HG03060 (cell line): Measurements from ENCODE around the gene CHMP4B.

Source experiments
- ATAC-seq: cut with Tn5 transposase; IDR thresholded peaks from one replicate; pipeline ENCODE4 v1.9.1; 2021; ENCODE audit warnings: low read depth, moderate number of reproducible peaks; ENCODE audit not compliant: unreplicated experiment

CHMP4B gene

DNA sequence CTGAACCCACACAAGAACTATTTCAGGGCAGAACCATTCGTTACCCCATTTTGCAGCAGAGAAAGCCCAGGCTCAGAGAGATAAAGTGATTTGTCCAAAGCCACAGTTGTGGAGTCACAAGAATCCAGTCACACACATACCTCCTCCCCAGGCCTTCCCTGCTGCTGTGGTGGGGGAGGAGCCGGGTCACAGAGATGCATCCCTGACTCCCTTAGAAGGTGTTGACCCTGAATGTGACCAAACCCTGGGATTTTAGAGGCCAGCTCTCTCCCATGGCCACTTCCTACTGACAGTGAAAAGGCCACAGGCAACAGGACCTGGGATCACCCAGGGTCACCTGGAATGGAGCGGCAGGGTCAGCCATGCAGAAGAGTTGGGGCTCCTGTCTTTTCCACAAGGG is 48.6 kb downstream of the CHMP4B start:
- no peak for ATAC-seq

DNA sequence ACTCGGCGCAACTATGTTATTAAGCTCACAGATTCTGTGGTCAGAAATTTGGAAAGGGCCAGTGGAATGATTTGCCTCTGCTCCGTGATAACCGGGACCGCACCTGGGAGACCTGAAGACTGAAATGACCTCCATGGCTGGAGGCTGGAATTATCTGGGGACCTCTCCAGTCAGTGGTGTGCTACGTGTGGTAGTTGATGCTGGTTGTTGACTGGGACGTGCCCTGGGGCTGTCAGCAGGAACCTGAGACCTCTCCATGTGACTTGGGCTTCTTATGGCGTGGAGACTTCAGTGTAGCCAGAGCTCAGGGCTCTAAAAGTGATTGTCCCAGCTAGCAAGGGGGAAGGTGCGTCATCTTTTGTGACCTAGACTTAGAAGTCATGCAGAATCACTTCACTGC is 50.3 kb downstream of the CHMP4B start:
- ATAC-seq = no peak

DNA sequence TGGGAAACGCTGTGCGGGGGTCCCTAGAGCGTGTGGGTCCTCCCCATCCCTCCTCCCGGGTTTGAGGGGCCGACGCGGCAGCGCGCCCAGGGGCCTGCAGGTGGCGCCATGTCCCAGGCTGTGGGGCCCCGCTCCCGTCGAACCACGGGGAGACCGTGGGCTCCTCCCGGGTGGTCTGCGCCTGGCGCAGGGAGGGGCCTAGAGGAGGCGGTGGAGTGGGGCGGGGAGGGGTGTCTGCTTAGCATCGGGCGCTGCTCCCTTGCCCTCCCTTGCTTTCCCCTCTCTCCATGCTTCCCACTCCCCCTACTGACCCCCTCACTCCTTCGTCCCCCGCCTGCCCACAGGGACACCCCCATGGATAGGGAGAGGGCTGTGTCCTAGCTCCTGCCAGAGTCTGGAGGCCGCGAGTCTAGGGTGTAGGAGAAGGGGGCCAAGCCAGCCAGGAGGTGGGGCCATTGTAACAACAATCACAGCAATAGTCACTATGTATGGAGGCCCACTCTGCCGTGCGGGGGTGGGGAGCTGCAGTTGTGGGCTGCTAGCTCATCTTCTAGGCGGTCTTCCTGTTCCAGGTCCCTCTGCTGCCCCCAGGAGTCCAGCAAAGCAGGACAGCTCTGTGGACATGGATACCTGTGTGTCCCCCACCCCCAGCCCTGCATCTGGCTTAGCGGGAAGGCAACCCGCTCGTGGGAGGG is 51.7 kb downstream of the CHMP4B start:
- ATAC-seq = no peak

DNA sequence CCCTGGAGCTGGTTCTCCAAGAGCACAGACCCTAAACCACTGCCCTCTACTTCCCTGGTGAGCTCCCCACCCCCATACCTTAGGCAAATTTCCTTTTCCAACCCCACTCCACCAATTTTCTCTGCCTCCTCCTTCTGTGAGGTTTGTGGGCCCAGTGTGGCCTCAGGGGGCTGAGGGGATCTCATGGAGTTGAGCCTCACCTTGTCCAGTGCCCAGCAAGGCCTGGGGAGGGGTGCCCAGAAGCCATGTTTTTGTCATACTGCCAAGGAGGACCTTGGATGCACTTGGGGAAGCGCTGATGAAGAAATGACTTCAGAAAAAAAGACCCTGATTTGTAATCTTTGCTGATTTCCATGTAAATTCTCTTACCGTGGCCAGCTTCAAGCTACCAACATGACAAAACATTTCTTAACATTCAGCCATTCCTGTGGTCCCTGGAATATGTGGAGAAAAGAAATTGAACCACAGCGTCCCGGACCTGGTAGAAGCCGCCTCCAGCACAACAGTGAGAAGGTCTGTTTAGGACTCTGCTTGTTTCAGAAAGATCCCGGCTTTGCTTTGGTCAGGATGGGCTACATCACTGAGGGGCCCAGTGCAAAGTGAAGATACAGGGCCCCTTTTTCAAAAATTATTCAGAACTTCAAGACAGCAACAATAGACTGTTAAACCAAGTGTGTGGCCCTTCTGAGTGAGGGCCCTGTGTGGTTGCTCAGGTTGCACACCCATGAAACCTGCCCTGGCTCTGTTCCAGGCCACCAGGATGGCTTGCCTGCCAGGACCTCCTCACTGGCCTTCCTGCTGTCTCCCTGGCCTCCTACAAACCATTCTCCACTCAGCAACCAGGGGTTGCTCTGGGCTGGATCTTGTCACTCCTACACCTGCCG is 52.5 kb downstream of the CHMP4B start:
- ATAC-seq = no peak

GRCh38 chr20:33864324-33864963 is 53.3 kb downstream of the CHMP4B start:
- ATAC-seq = no peak

GRCh38 chr20:33865761-33866370 is 54.7 kb downstream of the CHMP4B start:
- no peak for ATAC-seq

- ATAC-seq = no peak
Observed at GRCh38 chr20:33866398-33867100, 55.4 kb downstream of the CHMP4B start.

DNA sequence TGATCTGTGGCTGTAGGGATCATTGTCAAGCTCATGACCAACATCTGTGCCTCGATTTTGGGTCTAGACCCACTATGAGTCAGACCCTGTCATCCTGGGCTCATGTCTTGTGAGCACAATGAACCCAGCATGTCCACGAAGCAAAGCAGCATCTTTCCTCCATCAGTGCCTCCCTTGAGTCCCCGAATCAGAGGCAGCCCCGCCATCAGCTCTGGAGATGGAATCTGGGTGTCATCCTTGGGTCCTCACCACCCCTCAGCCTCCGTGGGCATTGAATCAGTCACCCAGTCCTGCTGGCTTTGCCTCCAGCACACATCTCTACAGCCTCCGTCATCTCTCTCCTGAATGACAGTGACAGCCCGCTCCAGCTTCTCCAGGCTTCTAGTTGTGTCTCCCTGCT is 56.9 kb downstream of the CHMP4B start:
- no peak for ATAC-seq

DNA sequence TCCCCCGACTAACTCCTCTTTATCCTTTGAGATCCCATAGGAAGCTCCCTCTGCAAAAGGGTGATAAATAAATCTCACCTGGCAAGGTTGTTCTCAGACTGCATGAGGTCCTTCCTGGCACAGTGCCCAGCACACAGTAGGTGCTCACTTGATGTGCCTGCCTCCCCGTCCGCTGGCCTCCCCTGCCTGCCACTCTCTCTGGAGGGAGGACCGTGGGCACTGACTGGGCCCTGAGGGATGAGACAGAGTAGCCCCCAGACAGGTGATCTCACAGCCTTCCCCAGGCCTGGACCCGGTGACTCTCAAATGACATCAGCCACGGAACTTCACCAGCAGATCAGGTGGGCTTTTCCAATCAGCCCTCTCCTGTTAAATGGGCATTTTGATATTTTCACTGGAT is 57.4 kb downstream of the CHMP4B start:
- ATAC-seq = no peak

DNA sequence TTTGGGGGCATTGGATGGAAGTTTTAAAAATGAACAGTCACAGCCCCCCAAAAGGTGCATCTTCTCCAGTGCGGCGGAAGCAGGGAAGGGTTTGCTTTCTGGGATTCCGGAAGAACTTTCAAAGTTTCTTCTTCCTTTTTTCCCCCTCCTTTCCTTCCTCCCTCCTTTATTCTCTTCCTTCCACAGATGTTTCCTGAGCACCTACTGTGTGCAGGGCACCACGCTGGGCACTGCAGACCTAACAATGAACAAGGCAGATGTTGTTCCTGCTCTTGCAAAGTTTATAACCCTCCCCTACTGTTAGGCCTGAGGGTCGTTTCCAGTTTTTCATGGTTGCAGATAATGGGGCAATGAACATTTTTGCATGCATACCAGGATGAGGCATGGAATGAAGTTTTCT is 58.1 kb downstream of the CHMP4B start:
- no peak for ATAC-seq

DNA sequence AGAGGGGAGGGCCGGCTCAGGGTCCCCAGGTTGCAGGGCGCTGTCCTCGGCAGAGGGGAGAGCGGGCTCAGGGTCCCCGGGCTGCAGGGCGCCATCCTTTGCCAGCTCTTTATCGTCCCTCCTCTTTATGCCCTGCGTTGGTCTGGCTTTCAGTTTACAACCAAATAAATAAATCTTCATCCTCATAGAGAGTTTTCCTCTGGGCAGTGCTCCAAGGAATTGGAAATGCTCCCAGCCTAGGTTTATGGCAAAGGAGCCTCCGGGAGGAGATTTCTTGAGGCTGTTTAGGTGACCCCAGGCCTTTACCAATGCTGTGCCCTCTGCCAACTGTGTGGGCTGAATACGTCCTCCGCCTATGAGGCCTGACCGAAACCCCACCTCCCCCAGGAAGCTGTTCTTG is 60.2 kb downstream of the CHMP4B start:
- no peak for ATAC-seq

- ATAC-seq = no peak
Observed at GRCh38 chr20:33874129-33874528, 63.0 kb downstream of the CHMP4B start.

- ATAC-seq = no peak
Observed at GRCh38 chr20:33875055-33875454, 63.9 kb downstream of the CHMP4B start.

- ATAC-seq = no peak
Observed at GRCh38 chr20:33875534-33876026, 64.4 kb downstream of the CHMP4B start.

- no peak for ATAC-seq
Observed at GRCh38 chr20:33878583-33878982, 67.4 kb downstream of the CHMP4B start.

DNA sequence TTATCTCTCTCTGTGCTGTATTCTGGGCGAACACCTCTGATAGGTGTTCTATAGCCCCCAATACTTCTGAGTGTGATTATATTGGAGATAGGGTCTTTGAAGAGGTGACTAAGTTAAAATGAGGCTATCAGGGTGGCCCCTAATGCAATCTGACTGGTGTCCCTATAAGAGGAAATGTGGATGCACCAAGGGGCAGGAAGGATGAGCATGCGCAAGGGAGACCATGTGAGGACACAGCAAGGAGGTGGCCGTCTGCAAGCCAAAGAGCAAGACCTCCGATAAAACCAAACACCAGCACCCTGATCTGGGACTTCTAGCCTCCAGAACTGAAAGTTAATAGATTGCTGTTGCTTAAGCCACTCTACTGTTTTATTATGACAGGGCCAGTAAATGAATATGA is 69.2 kb downstream of the CHMP4B start:
- no peak for ATAC-seq

DNA sequence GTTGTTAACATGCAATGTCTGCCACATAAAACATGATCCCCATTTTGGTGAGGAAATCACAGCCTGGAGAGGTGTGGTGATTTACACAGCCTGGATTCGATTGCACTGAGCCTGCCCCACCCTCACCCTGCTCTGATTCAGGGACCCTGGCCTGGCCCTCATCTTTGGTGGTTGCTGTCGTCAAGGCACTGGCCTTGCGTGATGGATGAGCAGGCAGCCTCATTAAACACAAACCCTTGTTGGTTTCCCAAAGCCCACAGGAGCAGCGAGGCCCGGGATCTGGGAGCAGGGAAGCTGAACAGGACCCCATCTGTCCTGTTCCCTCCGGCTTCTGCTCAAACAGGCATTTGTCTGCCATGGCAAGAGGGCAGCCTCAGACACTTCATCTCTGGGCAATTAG is 70.8 kb downstream of the CHMP4B start:
- no peak for ATAC-seq

- no peak for ATAC-seq
Observed at GRCh38 chr20:33882481-33882880, 71.3 kb downstream of the CHMP4B start.

GRCh38 chr20:33883164-33883563 is 72.0 kb downstream of the CHMP4B start:
- no peak for ATAC-seq

DNA sequence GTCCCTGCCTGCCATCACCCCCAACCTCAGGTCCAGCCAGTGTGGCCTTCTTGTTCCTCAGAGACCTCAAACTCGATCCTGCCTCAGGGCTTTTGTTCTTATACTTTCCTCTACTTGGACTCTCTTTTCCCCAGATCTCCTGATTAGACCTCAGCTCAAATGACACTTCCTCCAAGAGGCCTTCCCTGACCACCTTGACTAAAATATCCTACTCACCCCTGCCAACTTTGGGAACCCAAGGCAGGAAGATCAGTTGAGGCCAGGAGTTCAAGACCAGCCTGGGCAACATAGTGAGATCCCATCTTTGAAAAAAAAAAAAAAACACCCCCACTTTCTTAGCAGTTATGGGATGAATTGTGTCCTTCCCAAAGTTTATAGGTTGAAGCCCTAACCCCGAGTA is 73.5 kb downstream of the CHMP4B start:
- ATAC-seq = no peak
